ENCODE measurements around the gene TIE1. TPM values are rescaled to one million over a fixed set of nuclear protein-coding genes. Genes with fewer than 3 reads are reported as not detected.

The TIE1 gene
- total RNA-seq, 4 donors from 2014 or later = 11.4 to 49.3 (median 30.2) TPM

GRCh38 chr1:43309405-43310025 lies 8.7 kb downstream of the TIE1 start:
- TF ChIP-seq POLR2AphosphoS5 (IDR thresholded peaks at IDR 0.05) (no peak), EP300 (IDR thresholded peaks at IDR 0.05) (no peak), CTCF (IDR thresholded peaks at IDR 0.05) (no peak), POLR2A (IDR thresholded peaks at IDR 0.05) (no peak)
- no peak for ATAC-seq
- H3K4me3 ChIP-seq = no peak overlapping the region
- H3K4me1 ChIP-seq = peaks cover 0 to 15% (median 0%) of the 10 kb centered on the region in 3 donors
- H3K9me3 ChIP-seq = no peaks in the 10 kb centered on the region
- H3K27me3 ChIP-seq = no peaks in the 10 kb centered on the region
- no peak overlapping the region for H3K27ac ChIP-seq
- WGBS, 2 donors (ENCODE audit: low coverage in 1 of 2) = 93% methylated on average over 5 of the region's 13 CpGs; no CpG with 5 or more reads in 1 of the 2 donors
- no peaks in the 10 kb centered on the region for H3K36me3 ChIP-seq

GRCh38 chr1:43311521-43311920 lies 10.7 kb downstream of the TIE1 start:
- Histone ChIP-seq H3K27me3 (no peaks in the 10 kb centered on the region), H3K9me3 (no peaks in the 10 kb centered on the region), H3K36me3 (no peaks in the 10 kb centered on the region), H3K4me1 (no peaks in the 10 kb centered on the region), H3K4me3 (no peak overlapping the region), H3K27ac (no peak overlapping the region)
- ATAC-seq = no peak
- TF ChIP-seq POLR2AphosphoS5 (IDR thresholded peaks at IDR 0.05) (no peak), CTCF (IDR thresholded peaks at IDR 0.05) (no peak), EP300 (IDR thresholded peaks at IDR 0.05) (no peak), POLR2A (IDR thresholded peaks at IDR 0.05) (no peak)
- WGBS, 2 donors (ENCODE audit: low coverage in 1 of 2) = no CpG with 5 or more reads among the region's 9 CpGs

- H3K4me1 ChIP-seq = no peaks in the 10 kb centered on the region
- H3K36me3 ChIP-seq = no peaks in the 10 kb centered on the region
- H3K27me3 ChIP-seq = no peaks in the 10 kb centered on the region
- WGBS, 2 donors (ENCODE audit: low coverage in 1 of 2) = no CpG with 5 or more reads among the region's 19 CpGs
- TF ChIP-seq POLR2A (IDR thresholded peaks at IDR 0.05) (no peak), CTCF (IDR thresholded peaks at IDR 0.05) (no peak), POLR2AphosphoS5 (IDR thresholded peaks at IDR 0.05) (no peak), EP300 (IDR thresholded peaks at IDR 0.05) (no peak)
- H3K9me3 ChIP-seq = no peaks in the 10 kb centered on the region
- no peak for ATAC-seq
- no peak overlapping the region for H3K4me3 ChIP-seq
- no peak overlapping the region for H3K27ac ChIP-seq
Measured at GRCh38 chr1:43312212-43312623, 11.4 kb downstream of the TIE1 start.

- Histone ChIP-seq H3K27ac (no peak overlapping the region), H3K9me3 (no peaks in the 10 kb centered on the region), H3K27me3 (no peaks in the 10 kb centered on the region), H3K4me3 (no peak overlapping the region), H3K36me3 (no peaks in the 10 kb centered on the region), H3K4me1 (no peaks in the 10 kb centered on the region)
- no peak for TF ChIP-seq POLR2AphosphoS5 (IDR thresholded peaks at IDR 0.05)
- no peak for TF ChIP-seq CTCF (IDR thresholded peaks at IDR 0.05)
- no peak for TF ChIP-seq POLR2A (IDR thresholded peaks at IDR 0.05)
- no peak for TF ChIP-seq EP300 (IDR thresholded peaks at IDR 0.05)
- no peak for ATAC-seq
- WGBS, 2 donors (ENCODE audit: low coverage in 1 of 2) = 86 to 95% methylated on average over 4 to 11 of the region's 24 CpGs
Measured at GRCh38 chr1:43312663-43313515, 12.1 kb downstream of the TIE1 start.

Data from gastroesophageal sphincter (tissue), 4 donors.